GM18873 (cell line): ENCODE results near the gene STX1B.
A peak's percentile ranks its signal among the peaks of the same experiment; 100 is the strongest.

Experiments
- ATAC-seq: cut with Tn5 transposase; IDR thresholded peaks from one replicate; pipeline ENCODE4 v1.9.1; 2021; ENCODE audit warnings: mild to moderate bottlenecking, moderate library complexity, moderate number of reproducible peaks; ENCODE audit not compliant: unreplicated experiment, low FRiP score

STX1B gene

GRCh38 chr16:30997725-30998711 is 12.4 kb downstream of the STX1B start:
- ATAC-seq: no peak

GRCh38 chr16:30996985-30997724 is 13.3 kb downstream of the STX1B start:
- ATAC-seq: peak; percentile 51

DNA sequence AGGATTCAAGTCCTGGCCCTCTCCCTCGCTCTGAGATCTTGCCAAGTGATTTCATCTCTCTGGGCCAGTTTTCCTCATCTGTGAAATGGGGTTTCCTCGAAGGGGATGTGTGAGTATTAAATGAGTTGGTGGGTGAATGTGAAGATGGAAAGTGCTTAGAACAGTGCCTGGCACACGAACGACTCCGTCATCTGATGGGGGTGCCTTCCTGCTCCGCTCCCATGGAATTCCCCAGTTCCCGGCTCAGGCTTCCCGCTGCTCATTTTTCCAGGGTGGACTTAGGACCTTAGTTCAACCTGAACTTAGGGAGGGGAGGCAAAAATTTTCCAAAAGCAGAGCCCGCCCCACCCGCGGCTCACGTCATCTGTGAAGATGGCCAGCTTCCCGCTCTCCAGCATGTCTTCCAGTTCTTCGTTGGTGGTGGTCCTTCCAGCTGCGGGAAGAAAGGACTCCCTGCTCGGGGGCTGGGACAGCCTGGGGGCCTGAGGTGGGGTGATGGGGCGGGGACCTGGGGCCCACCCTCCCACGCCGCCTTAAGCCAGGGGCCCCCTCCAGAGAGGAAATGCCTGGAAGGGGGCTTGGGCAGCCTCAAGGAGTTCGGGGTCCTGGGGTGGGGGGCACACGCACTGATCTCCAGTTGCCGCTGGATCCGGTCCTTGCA is 14.0 kb downstream of the STX1B start:
- ATAC-seq: no peak

DNA sequence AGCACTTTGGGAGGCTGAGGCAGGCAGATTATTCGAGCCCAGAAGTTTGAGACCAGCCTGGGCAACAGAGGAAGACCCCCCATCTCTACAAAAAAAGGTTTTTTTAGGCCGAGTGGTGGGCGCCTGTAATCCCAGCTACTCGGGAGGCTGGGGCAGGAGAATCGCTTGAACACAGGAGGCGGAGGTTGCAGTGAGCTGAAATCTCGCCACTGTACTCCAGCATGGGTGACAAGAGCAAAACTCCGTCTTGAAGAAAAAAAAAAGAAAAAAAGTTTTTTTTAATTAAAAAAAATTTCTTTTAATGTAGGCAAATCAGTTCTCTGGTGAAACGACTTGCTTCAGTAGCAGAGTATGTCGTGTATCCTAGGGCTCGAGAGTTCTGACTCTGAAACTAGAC is 14.5 kb downstream of the STX1B start:
- no peak for ATAC-seq

DNA sequence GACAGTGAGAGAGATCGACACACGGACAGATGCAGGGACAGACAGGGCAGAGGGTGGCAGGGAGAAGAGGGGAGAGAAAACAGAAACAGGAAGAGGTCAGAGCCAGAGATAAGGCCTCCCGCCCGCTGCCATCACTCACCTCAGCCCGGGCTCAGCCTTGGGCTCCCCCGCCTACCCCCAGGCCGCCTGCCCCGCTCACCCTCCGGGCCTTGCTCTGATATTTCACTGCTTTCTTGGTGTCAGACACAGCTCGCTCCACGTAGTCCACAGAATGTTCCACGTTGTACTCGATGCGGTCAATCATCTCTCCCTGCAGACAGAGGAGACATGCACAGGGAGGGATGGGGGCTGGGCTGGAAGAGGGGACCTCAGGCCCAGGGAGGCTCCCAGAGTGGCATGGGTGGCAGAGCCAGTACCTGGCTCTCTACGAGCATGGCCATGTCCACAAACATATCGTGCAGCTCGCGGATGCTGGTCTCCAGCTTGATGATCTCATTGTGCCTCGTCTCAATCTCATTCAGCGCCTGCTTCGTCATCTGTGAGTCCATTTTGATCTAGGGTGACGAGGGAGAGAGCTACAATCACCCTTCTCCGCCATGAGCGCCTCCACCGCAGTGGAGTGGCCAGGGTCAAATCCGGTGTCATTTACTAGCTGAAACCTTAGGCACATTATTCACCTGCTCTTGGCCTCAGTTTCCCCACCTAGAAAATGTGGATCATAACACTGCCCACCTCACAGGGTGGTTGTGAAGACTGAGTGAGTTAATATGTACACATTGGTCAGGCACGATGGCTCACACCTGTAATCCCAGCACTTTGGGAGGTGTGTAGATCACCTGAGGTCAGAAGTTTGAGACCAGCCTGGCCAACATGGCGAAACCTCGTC is 17.3 kb downstream of the STX1B start:
- no peak for ATAC-seq

DNA sequence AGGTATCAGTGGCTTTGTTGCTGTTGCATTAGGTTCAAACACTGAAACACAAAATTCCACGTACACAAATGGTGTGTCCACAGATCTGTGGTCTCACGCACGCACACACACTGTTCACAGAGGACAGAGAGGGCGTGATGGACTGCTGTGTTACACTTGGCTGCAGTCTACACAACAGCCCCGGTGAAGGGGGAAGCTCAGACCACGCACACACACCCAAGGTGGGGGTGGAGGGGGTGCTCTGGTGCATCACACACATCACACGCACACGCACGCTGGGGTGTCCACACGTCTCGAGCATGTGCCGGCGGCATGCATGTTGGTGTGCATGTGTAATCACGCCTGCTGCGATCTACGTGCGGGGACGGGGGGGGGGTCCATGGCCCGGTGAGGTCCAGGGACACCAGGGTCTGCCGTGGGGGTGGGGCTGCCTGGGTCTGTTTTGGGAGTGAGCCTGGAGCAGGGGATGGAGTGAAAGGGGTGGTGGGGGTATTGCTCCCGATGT is 18.1 kb downstream of the STX1B start:
- no peak for ATAC-seq

- no peak for ATAC-seq
Observed at GRCh38 chr16:30991052-30991451, 19.4 kb downstream of the STX1B start.

GRCh38 chr16:30990105-30990504 is 20.3 kb downstream of the STX1B start:
- no peak for ATAC-seq

GRCh38 chr16:30989469-30990047 is 20.9 kb downstream of the STX1B start:
- ATAC-seq: no peak

- ATAC-seq: no peak
Observed at GRCh38 chr16:30987581-30988190, 22.8 kb downstream of the STX1B start.

GRCh38 chr16:30986129-30986991 is 24.1 kb downstream of the STX1B start:
- ATAC-seq: no peak

DNA sequence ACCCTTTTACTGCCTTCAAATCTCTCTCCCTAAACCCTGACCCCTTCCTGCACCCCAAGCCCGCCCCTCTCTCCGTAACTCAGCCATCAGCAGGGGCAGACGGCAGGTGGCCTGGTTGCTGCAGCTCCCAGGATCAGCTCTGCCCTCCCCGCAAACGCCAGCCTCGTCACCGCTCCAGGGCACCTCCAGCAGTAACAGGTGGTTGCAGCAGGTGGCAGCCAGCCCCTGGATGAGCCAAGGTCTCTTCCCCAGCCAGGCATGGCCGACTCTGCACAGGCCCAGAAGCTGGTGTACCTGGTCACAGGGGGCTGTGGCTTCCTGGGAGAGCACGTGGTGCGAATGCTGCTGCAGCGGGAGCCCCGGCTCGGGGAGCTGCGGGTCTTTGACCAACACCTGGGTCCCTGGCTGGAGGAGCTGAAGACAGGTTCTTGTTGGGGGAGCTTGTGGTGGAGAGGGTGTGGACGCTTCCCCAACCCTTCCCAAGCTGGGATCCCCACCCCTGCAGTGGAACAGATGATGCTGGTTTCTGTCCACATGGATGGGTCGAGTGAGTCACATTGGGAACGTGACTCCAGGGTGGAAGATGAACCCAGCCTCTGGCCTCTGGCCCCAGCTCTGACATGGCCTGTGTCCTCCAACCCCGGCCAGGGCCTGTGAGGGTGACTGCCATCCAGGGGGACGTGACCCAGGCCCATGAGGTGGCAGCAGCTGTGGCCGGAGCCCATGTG is 24.9 kb downstream of the STX1B start:
- no peak for ATAC-seq

DNA sequence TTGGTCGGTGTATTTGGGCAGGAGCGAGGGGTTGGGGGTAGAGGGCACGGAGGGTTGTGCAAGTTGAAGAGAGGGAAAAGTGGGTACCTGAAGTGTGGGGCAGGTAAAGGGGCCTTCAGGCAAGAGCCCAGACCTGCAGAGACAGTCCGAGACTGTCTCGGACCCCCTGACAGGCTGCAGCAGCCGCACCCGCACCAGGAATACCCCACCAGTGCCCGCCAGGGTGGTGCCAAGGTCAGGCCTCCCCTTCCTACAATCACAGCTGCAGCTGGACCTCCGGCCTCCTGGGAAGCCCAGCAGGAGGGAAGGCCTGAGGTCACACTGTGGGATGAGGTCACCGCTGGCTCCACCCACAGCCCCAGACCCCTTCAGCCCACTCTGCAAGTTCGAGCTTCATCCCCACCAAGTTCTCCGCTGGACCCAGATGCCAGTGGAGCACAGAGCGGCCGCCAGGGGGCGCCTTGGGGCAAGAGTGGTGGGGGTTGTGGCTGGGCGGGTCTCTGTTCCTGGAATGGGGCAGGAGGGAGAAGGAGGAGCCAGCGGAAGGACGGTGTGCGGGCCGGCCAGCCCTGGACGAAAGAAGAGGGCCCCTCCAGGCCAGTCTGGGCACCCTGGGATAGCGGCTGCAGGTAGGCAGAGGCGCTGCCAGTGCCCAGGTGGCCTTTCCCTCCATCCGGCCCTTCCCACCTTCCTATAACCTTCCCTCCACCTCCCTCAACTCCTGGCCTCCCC is 25.6 kb downstream of the STX1B start, which contains the start of gene HSD3B7:
HSD3B7 (plus strand) TSS at position 539 of the 732 bp plus-strand sequence. CDS start 452 bp downstream, outside the sequence.
- ATAC-seq: no peak

DNA sequence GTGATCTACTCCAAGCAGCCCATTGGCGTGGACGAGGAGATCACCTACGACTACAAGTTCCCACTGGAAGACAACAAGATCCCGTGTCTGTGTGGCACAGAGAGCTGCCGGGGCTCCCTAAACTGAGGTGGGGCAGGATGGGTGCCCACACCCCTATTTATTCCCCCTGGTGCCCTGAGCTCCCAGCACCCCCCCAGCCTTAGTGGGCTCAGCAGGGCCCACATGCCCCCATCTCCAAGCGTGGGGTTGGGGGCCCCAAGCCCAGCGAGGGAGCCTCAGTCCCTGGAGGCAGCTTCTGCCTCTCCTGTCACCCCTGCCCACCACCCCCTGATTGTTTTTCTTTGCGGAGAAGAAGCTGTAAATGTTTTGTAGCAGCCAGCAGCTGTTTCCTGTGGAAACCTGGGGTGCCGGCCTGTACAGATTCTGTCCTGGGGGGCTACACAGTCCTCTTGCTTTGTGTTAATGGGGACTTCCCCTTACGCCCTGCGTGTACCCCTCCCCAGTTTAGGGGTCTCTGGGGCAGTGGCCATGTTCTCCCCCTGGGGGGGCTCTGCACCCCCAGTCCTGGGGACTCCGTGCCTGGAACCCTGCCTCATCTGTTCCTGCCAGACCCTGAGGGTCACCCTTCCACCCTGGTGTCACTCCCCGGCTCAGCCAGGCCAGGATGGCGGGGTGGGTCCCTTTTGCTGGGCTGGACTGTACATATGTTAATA is 26.4 kb downstream of the STX1B start:
- no peak for ATAC-seq

GRCh38 chr16:30983289-30983889 is 27.0 kb downstream of the STX1B start:
- ATAC-seq: no peak
